ENCODE results near the gene UGT3A2. TPM values are rescaled to one million over a fixed set of nuclear protein-coding genes. Genes with fewer than 3 reads are reported as not detected.

UGT3A2 gene
- total and polyA plus RNA-seq, 2 of the 8 experiments (the other 6 are each of a cell fraction or from before 2014, with no cell fraction given) = 19.4 to 28.8 TPM

GRCh38 chr5:35990941-35991611, 75.6 kb downstream of the UGT3A2 start, which contains the start of gene UGT3A1 (continued):
- TF ChIP-seq, protein P1, sequence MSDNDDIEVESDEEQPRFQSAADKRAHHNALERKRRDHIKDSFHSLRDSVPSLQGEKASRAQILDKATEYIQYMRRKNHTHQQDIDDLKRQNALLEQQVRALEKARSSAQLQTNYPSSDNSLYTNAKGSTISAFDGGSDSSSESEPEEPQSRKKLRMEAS (IDR thresholded peaks at IDR 0.05) = peak; percentile 44; the same call in 1 of the 2 replicates
- TF ChIP-seq GTF2F1 (IDR thresholded peaks at IDR 0.05; ENCODE audit: borderline replicate concordance, low read depth, low read length) = no peak
- TF ChIP-seq JUN (IDR thresholded peaks at IDR 0.05; ENCODE audit: low read depth, low read length) = no peak
- no peak for TF ChIP-seq SIRT6 (IDR thresholded peaks at IDR 0.05; ENCODE audit: low read length)
- no peak for TF ChIP-seq SP4 (IDR thresholded peaks at IDR 0.05; ENCODE audit: low read length)
- TF ChIP-seq EZH2 (IDR thresholded peaks at IDR 0.05; ENCODE audit: low read depth, low read length, severe bottlenecking) = peak; percentile 33
- TF ChIP-seq KDM4A (IDR thresholded peaks at IDR 0.05; ENCODE audit: low read depth, low read length, severe bottlenecking) = peak; percentile 78
- TF ChIP-seq CHD1 (IDR thresholded peaks at IDR 0.05; ENCODE audit: low read depth, low read length) = no peak
- peak; percentile 33; the same call in 1 of the 2 replicates for TF ChIP-seq SUZ12 (IDR thresholded peaks at IDR 0.05; ENCODE audit: low read length)
- TF ChIP-seq GABPA (IDR thresholded peaks at IDR 0.05; ENCODE audit: borderline replicate concordance, insufficient read depth, low read length) = no peak

Measured in H1 (cell line).